ENCODE results near the gene CACFD1.

The CACFD1 gene

DNA sequence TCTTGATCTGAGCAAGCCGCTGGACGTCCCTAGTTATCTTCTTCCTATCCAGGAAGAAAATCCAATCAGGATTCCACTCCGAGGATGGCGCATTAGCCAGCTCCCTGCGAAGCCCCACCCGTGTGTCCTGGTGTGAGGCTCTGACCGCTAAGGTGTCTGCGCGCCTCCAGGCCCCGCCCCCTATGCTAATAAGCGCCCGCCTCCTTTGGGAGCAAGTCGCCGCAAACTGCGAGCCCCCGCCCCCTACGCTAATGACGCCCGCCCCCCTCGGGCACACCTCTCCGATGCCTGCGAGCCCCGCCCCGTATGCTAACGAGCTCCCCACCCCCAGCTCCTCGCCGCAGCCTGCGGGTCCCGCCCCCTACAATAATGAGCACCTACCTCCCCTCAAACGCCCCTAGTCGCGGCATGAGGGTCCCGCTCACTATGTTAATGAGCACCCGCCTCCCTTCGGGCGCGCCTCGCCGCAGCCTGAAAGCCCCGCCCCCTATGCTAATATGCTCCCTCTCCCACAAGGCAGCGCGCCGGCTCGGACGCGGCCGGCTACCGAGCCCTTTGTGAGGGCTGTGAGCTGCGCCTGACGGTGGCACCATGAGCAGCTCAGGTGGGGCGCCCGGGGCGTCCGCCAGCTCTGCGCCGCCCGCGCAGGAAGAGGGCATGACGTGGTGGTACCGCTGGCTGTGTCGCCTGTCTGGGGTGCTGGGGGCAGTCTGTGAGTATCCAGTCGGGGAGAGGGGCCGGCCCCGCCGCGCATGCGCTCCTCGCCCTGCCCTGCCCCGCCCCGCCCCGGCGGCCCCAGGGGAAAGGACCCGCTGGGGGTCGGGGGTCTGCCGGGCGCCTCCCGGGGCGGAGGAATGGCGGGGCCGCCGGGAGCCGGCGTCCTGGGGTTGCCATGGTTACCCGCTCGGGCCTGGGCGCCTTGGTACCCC, at the start of gene CACFD1:
CACFD1 (plus strand) TSS at position 503 of the 929 bp plus-strand sequence; CDS start at position 592, 89 bp downstream.
- peak; percentile 89 for DNase-seq (ENCODE audit: low read depth)

DNA sequence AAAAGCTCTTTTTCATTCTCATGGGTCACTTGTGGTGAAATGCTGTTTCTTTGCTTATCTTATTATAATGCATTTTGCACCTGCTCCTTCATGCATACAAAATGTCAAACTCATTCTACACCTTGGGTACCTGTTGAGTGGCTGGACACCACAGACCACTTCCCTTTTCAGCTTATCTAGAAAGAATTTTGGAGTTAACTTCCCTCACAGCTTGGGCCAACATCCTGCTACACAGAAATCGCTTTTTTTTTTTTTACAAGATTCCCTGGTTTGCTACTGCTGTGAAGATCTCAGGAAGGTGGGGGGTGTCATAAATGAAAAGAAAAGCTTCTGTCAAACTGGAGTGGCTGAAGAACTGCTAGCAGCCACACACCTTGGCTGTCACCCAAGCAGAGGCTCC, 44.6 kb upstream of the CACFD1 start:
- DNase-seq (ENCODE audit: low read depth), result no peak

DNA sequence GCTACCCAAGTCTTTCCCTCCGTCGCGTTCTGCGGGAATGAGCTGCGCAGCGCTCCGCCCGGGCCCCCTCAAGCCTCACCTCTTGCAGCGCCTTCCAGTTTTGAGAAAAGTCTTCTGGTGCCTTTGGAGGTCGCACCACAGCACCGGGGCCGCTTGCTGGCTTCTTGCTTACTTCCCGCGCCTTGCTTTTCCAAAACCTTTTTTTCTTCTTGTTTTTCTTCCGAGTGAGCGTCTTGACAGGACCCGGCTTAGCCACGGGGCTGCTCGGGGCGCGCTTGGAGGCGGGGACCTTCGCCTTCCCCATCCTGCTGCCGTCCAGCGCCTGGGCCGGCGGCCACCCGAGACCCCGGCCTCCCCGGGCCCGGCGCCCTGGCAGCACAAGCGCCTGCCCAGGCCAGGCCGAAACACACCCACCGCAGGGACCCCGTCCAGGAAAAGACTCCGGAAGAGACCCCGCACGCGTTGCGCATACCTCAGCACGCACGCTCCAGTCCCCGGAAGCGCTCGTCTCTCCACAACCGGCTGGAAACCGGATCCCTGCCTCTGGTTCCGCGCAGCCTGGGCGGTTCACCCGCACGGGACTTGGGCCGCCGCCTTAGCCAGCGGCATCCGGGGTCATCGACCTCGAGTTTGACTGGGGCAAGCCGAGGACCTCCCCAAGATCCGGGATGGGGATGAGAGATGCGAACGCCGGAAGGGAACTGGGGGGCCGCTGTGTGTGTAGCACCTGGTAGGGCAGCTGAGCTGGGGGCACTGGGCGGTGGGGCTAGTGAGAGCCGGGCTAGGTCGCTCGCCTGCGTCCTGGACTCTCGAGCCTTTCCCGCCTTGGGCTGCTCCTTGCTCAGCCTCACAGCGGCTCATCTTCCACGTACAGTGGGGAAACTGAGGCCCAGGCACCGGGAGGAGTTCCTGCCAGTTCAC, 42.0 kb upstream of the CACFD1 start, which contains the start of gene REXO4:
REXO4 (minus strand) TSS at position 470 of the 921 bp plus-strand sequence; CDS start at position 304, 166 bp downstream.
- peak; percentile 62 for DNase-seq (ENCODE audit: low read depth)

DNA sequence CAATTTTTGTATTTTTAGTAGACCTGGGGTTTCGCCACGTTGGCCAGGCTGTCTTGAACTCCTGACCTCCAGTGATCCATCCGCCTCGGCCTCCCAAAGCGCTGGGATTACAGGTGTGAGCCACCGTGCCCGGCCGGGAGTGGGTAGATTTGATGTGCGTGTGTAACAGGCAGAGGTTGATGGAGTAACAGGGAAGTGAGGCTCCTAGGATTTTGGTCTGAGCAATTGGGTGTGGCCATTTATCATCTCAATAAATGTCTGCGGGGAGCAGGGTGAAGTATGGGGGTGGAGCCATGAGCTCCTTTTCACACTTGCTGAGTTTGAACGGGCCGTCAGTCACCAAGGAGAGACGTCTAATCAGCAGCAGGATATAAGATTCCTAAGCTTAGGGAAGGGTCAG, 40.8 kb upstream of the CACFD1 start:
- DNase-seq (ENCODE audit: low read depth), result no peak

DNA sequence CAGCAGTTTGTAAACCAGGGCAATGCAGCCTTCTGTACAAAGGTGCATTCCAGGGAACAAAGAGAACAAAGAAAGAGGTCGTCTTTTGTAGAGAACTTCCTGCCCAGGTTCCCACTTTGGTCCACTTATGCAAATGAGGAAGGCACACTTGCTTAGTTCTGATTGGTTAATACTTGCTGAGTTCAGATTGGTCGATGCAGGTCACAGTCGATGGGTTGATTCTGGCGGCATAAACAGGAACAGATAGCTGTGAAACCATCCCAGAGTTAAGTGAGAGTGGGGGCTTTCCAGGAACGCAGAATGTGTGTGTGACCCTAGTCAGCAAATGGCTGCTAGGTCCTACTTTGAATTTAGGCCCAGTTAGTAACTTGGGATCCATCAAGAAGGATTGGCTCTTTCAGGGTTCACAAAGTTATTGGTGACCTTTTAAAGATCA, 39.4 kb upstream of the CACFD1 start:
- DNase-seq (ENCODE audit: low read depth), result no peak

DNA sequence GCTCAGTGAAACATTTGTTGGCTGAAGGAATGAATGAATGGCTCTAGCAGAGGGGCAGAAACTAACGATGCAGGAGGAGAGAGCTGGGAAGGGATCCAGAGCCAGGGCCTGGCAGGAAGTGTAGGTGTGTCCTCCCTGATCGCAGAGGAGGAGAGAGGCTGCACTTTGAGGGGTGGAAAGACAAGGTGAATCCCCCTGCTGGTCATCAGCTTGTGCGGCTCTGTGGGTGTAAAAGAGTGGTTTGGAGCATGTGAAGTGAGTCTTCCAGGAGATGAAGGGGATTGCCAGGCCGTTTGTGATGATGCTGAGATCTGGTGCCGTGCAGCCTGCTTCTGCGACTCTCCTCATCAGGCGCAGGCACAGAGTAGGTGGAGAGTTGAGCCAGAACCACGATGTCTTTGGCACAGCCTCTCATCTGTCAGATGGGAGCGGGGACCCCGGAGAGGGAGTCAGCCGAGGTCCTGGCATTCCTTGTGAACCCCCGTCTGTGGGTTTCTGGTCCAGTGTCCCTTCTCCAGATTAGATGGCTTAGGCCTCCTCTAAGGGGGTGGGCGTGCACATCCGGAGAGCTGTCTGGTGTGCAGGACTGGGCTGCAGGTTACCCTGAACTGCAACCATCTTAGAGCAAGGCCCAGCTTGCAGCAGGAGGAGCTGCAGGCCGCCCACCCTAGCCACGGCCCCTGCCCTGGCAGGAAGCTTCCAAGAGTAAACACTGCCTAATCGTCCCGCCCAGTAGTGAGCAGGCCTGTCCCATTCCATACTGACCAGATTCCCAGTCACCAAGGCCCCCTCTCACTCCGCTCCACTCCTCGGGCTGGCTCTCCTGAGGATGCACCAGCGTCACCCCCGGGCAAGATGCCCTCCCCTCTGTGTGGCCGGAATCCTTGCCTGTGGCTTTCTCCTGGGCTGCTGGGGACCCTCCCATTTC, 37.9 kb upstream of the CACFD1 start, which contains the start of gene ADAMTS13:
ADAMTS13 (plus strand) TSS at position 753 of the 928 bp plus-strand sequence; CDS start at position 830, 77 bp downstream.
- no peak for DNase-seq (ENCODE audit: low read depth)

DNA sequence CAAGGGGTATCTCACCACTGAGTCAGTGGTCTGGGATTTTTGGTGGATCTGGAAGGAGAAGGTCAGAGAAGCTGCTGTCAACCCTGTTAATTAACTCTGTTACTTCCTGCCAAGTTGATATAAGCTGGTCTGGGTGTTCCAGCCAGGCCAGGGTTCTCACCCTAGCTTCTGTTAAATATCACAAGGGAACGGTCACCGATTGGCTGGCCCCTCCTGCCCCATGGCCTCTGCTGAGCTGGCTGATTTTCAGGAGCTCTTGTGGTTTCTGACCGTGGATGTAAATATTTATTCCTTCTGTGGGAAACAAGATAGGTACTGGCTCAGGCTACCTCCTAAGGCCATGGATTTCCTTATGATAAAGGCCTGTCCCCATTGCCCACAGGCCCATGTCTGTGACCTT, 36.6 kb upstream of the CACFD1 start:
- DNase-seq (ENCODE audit: low read depth), result no peak

DNA sequence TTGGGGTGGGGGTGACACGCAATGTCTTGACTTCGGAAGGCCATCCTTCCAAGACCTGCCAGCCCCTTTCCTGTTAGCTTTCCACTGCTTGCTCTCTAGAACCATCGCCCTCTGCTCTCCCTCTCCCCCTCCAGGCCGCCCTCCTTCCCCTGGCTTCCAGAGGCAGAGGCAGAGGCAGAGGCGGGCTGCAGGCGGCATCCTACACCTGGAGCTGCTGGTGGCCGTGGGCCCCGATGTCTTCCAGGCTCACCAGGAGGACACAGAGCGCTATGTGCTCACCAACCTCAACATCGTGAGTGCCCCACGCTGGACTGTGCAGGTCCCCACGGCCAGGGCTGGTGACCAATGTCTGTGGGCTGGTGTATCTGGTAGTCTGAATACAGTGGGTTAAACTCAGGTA, 35.6 kb upstream of the CACFD1 start:
- no peak for DNase-seq (ENCODE audit: low read depth)

DNA sequence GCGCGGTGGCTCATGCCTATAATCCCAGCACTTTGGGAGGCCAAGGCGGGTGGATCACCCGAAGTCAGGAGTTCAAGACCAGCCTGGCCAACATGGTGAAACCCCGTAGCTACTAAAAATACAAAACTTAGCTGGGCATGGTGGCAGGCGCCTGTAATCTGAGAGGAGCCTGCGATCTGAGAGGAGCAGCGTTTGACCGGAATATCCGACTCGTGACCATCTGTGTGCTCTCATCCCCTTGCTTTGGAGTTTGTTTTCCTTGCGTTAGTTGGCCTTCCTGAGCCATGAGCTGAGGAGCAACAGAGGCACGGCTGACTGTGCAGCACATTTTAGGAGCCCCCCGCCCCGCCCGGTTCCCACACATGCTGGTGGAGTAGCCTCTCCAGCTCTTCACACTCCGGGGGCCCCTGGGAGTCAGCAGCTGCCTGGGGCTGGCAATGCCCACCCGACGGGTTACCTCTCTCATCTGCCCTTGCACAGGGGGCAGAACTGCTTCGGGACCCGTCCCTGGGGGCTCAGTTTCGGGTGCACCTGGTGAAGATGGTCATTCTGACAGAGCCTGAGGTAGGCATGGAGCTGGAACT, 34.6 kb upstream of the CACFD1 start:
- no peak for DNase-seq (ENCODE audit: low read depth)

DNA sequence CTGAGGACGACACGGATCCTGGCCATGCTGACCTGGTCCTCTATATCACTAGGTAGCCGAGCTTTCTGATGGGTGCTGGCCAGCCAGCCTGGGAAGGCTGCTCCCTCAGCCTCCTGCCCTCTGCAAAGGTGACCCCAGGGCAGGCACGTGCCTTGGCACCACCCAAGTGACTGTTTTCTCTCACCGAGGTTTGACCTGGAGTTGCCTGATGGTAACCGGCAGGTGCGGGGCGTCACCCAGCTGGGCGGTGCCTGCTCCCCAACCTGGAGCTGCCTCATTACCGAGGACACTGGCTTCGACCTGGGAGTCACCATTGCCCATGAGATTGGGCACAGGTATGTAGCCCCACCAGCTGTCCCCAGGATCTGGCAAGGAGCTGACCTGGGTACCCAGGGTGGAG, 33.8 kb upstream of the CACFD1 start:
- no peak for DNase-seq (ENCODE audit: low read depth)

DNA sequence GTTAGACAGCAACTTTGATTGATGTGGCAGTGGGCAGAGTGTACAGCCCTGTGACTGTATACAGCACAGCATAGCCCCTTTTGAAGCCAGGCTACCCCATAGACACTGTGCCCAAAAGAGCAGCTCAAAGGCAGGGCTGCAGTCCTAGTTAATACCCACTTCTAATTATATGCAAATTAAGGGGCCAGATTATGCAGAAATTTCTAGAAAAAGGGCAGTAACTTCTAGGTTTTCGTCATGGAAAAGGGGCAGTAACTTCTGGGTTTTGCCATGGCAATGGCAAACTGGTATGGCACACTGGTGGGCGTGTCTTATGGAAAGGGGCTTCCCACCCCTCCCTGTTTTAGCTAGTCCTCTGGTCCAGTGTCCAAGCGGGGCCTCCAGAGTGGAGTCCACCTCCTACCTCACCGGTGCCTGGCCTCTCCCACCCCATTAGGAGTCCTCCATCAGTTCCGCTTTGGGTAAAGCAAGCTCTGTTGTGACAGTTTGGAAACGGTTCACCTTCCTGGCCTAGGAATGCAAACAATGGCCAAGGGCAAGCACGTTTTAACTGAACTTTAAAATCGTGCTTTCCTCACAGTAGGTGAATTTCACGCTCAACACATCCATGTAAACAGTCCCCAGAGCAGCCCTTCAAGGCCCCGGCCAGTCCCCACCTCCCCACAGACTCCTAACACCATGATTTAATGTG, 32.0 kb upstream of the CACFD1 start:
- no peak for DNase-seq (ENCODE audit: low read depth)

DNA sequence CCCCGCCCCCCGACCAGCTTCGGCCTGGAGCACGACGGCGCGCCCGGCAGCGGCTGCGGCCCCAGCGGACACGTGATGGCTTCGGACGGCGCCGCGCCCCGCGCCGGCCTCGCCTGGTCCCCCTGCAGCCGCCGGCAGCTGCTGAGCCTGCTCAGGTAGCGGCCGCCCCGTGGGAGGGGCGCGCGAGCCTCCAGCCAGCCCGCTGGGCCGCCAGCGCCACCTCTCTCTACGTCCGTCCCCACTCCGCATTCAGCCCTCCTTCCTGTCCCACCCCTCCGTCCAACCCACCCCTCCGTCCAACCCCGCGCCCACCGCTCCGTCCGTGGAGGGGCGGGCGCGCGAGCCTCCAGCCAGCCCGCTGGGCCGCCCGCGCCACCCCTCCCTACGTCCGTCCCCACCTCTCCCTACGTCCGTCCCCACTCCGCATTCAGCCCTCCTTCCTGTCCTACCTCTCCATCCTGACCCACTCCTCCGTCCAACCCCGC, 31.1 kb upstream of the CACFD1 start:
- DNase-seq (ENCODE audit: low read depth), result no peak

DNA sequence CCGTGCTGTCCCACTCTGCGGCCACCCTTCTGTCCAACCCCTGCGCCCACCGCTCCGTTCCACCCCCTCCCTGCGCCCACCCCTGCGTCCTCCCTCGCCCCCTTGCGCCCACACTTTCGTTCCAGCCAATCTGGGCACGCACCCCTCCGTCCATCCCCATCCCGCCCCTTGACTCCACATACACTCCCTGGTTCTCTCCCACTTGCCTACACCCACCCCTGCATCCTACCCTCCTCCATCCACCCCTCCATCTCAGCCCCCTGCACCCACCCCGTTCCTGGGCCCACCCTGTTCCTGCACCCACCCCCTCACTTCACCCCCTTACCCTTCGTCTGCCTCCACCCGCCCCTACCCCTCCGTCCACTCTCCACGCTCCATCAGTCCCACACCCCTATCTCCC, 30.6 kb upstream of the CACFD1 start:
- no peak for DNase-seq (ENCODE audit: low read depth)

DNA sequence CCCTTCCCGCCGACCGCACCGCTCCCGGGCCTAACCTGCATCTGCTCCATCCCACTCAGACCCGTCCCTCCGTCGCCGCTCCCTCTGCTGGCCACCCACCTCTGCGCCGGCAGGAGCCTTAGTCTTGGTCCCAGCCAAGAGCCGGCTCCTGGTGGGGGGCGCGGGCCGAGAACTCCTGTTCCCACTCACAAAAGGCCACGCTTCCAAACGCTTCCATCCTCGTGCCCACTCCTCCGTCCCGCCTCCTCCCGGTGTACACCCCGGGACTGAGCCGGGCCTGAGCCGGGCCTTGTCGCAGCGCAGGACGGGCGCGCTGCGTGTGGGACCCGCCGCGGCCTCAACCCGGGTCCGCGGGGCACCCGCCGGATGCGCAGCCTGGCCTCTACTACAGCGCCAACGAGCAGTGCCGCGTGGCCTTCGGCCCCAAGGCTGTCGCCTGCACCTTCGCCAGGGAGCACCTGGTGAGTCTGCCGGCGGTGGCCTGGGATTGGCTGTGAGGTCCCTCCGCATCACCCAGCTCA, 30.1 kb upstream of the CACFD1 start:
- no peak for DNase-seq (ENCODE audit: low read depth)

DNA sequence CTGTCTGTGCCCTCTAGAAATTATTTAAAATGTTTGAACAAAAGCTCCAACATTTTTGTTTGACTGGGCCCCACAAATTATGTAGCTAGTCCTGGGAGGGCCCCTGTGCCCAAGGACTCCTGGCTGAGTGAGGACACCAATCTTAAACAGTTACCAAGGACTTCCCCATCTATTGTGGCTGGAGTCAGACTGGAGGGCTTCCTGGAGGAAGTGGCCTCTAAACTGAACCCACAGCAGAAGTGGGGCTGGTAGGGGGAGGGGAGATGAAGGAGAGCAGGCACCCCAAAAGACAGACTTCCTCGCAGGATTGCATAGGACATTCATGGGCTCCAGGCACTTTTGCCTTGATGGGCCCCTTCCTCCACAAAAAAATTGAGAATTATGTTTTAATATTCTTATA, 29.5 kb upstream of the CACFD1 start:
- DNase-seq (ENCODE audit: low read depth), result no peak

DNA sequence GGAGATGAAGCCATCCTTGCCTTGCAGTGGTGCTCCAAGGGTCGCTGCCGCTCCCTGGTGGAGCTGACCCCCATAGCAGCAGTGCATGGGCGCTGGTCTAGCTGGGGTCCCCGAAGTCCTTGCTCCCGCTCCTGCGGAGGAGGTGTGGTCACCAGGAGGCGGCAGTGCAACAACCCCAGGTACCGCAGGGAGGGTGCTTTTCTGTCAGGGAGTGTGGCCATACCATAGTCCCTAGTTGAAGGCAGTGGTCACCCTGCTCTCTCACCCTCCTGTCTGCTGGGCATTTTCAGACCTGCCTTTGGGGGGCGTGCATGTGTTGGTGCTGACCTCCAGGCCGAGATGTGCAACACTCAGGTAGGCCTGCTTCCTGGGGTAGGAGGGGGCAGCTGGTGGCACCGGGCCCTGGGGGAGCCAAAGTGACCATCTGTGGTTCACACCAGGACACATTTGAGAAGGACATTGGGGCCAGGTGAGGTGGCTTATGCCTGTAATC, 26.4 kb upstream of the CACFD1 start:
- DNase-seq (ENCODE audit: low read depth), result no peak

DNA sequence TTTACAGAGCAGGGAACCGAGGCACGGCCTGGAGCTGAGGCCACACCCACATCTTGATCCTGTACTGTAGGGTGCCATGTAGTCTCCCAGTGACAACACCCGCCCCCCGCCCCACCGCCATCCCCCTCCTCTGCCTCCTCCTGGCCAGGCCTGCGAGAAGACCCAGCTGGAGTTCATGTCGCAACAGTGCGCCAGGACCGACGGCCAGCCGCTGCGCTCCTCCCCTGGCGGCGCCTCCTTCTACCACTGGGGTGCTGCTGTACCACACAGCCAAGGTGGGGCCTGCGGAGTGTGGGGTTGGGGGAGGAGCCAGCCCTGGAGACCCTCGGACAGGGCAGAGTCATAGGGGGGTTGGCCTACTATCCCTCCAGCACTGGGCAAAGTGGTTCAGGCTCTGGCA, 23.1 kb upstream of the CACFD1 start:
- no peak for DNase-seq (ENCODE audit: low read depth)

DNA sequence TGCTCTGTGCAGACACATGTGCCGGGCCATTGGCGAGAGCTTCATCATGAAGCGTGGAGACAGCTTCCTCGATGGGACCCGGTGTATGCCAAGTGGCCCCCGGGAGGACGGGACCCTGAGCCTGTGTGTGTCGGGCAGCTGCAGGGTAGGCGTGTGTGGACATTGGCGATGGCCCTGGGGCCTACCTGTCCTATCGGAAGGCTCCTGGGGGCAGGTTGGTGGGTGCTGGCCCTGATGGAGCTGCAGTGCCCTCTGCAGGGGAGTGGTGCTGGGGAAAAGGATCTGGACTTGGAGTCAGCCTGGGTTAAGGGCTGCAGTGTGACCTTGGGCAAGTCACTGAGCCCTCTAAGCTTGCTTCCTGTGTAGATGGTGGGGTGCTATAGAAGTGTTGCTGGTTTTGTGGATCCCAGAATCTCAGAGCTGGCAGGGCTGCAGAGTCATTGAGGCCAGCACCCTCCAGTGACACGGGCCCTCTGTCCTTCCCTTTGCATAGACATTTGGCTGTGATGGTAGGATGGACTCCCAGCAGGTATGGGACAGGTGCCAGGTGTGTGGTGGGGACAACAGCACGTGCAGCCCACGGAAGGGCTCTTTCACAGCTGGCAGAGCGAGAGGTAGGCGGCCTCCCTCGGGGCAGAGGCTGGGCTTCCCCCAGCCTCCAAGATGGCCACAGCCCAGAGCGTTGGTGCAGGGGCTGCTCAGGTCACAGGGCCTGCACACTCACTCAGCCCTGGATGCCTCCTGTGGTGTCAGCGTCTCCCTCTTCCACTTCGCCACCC, 21.8 kb upstream of the CACFD1 start:
- DNase-seq (ENCODE audit: low read depth), result no peak

DNA sequence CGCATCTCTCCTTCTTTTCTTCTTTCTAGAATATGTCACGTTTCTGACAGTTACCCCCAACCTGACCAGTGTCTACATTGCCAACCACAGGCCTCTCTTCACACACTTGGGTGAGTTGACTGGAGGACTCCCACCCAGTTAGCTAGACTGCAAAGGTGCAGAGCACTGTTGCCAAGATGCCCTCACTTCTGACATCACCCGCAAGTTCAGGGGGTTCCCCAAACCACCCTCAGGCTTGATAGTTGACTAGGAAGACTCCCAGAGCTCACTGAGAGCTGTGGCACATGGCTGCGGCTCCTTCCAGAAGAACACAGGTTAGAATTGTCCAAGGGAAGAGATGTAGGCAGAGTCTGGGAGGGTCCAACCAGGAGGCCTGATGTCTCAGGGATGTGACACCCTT, 20.4 kb upstream of the CACFD1 start:
- no peak for DNase-seq (ENCODE audit: low read depth)
